ENCODE data around the gene NPLOC4.

Gene NPLOC4

DNA sequence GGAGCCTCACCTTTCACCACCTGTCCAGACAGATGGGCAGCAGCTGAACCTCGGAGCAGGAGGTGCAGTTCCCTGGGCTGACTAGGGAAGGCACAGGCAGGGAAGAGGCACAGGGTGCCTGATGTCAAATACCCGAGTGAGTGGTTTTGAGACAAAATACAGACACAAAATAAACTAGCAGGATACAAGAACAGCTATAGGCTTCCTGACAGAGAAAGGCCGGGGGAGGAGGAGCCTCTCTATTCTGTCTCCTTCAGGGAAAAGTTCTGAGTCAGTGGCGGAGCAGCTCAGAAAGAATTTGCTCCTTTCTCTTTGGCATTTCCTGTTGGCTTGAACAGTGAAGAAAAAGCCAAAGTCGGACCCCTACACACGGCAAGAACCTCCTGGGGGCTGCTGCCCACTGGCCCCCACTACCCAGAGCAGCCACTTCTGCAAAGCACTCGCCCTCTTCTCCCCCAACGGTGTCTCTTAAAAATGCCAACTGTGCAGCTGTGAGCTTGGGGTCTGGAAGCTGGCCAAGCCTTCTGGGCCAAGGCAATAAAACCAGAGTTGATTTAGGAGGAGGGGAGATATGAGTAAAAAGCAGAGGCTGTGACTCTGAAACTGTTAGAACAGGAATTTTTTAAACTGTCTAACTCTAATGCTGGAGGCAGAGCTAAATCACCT is 70.3 kb downstream of the NPLOC4 start:
- Histone ChIP-seq H3K4me3 (ENCODE audit: low read length) (no peak overlapping the region), H3K9me3 (ENCODE audit: control insufficient read depth, insufficient read depth, low read length) (no peaks in the 10 kb centered on the region), H3K4me1 (ENCODE audit: control insufficient read depth, insufficient read depth, low read length) (no peaks in the 10 kb centered on the region), H3K27me3 (ENCODE audit: control insufficient read depth, insufficient read depth, low read length) (no peaks in the 10 kb centered on the region), H3K36me3 (ENCODE audit: control insufficient read depth, insufficient read depth, low read length) (peaks cover 48% of the 10 kb centered on the region), H3K27ac (ENCODE audit: low read length) (no peak overlapping the region)
- DNase-seq (ENCODE audit: low read depth, low spot score) = no peak
- WGBS (ENCODE audit: insufficient coverage, insufficient read length) = no CpG with 5 or more reads among the region's 8 CpGs

DNA sequence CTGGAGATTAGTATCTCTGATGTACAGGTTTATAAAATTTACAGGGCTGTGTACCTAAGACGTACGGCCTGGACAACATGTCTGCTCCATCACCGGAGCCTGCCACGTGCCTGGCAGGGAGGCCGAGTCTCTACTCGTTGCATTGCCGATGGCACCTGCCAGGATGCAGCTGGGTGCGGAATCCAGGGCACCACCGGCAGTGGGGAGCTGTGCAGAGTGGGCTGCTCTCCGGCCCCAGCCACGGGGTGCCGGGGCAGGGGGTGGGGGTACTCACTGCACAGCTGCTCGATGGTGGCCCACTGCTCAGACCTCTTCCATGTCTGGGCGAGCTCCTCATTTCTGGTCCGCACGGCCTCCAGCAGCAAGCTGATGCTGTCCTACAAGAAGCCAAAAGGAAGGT is 71.7 kb downstream of the NPLOC4 start:
- DNase-seq (ENCODE audit: low read depth, low spot score) = no peak
- Histone ChIP-seq H3K4me1 (ENCODE audit: control insufficient read depth, insufficient read depth, low read length) (no peaks in the 10 kb centered on the region), H3K27me3 (ENCODE audit: control insufficient read depth, insufficient read depth, low read length) (no peaks in the 10 kb centered on the region), H3K4me3 (ENCODE audit: low read length) (no peak overlapping the region), H3K36me3 (ENCODE audit: control insufficient read depth, insufficient read depth, low read length) (peaks cover 37% of the 10 kb centered on the region), H3K27ac (ENCODE audit: low read length) (no peak overlapping the region), H3K9me3 (ENCODE audit: control insufficient read depth, insufficient read depth, low read length) (no peaks in the 10 kb centered on the region)
- no CpG with 5 or more reads among the region's 16 CpGs for WGBS (ENCODE audit: insufficient coverage, insufficient read length)

DNA sequence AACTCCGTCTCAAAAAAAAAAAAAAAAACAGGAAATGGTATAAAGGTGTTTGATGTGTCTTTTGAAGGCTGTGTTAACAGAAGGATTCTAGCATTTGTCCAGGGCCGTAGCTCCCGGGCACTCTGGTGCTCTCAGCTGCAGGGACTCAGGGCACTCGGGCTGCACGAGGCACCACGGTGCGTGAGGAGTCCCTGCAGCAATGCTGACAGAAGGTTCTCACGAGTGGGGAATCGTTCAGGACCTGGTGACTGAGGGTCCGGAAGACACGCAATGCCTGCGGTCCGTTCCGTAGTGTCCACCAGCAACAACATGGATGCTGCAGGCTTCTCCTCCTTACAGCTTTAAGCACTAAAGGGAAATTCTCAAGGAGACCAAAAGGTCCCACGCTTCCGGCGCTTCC is 72.1 kb downstream of the NPLOC4 start:
- DNase-seq (ENCODE audit: low read depth, low spot score) = no peak
- Histone ChIP-seq H3K9me3 (ENCODE audit: control insufficient read depth, insufficient read depth, low read length) (no peaks in the 10 kb centered on the region), H3K27ac (ENCODE audit: low read length) (no peak overlapping the region), H3K36me3 (ENCODE audit: control insufficient read depth, insufficient read depth, low read length) (peaks cover 33% of the 10 kb centered on the region), H3K4me3 (ENCODE audit: low read length) (no peak overlapping the region), H3K4me1 (ENCODE audit: control insufficient read depth, insufficient read depth, low read length) (no peaks in the 10 kb centered on the region), H3K27me3 (ENCODE audit: control insufficient read depth, insufficient read depth, low read length) (no peaks in the 10 kb centered on the region)
- no CpG with 5 or more reads among the region's 17 CpGs for WGBS (ENCODE audit: insufficient coverage, insufficient read length)

DNA sequence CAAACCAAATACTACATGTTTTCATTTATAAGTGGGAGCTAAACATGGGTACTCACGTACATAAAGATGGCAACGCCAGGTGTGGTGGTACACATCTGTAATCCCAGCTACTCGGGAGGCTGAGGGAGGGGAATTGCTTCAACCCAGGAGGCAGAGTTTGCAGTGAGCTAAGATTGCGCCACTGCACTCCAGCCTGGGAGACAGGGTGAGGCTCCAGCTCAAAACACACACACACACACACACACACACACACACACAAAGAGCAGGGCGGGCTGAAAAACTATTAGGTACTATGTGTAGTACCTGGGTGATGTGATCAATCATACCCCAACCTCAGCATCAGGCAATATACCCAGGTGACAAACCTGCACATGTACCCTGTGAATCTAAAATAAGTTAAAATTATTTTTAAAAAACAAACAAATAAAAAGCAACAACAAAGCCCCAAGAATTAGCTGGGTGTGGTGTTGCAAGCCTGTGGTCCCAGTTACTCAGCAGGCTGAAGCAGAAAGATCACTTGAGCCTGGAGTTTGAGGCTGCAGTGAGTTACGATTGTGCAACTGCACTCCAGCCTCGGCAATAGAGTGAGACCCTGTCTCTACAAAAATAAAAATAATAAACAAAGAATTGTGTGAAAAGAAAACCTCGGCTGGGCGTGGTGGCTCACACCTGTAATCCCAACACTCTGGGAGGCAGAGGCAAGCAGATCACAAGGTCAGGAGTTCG is 72.9 kb downstream of the NPLOC4 start:
- peaks cover 31% of the 10 kb centered on the region for H3K36me3 ChIP-seq (ENCODE audit: control insufficient read depth, insufficient read depth, low read length)
- H3K9me3 ChIP-seq (ENCODE audit: control insufficient read depth, insufficient read depth, low read length) = no peaks in the 10 kb centered on the region
- no CpG with 5 or more reads among the region's 10 CpGs for WGBS (ENCODE audit: insufficient coverage, insufficient read length)
- no peak for DNase-seq (ENCODE audit: low read depth, low spot score)
- no peak overlapping the region for H3K4me3 ChIP-seq (ENCODE audit: low read length)
- no peak overlapping the region for H3K27ac ChIP-seq (ENCODE audit: low read length)
- no peaks in the 10 kb centered on the region for H3K27me3 ChIP-seq (ENCODE audit: control insufficient read depth, insufficient read depth, low read length)
- H3K4me1 ChIP-seq (ENCODE audit: control insufficient read depth, insufficient read depth, low read length) = no peaks in the 10 kb centered on the region

DNA sequence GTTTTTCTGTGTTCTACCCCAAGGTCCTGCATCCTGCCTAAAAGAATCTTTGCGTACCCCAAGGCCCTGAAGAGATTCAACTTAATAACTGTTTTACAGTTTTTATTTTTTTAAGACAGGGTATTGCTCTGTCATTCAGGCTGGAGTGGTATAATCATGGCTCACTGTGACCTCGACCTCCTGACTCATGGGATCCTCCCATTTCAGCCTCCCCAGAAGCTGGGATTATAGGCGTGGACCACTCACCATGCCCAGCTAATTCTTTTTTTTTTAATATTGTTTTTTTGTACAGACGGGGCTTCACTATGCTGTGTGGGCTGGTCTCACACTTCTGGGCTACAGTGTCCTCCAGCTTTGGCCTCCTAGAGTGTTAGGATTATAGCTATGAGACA is 75.4 kb downstream of the NPLOC4 start:
- Histone ChIP-seq H3K4me1 (ENCODE audit: control insufficient read depth, insufficient read depth, low read length) (no peaks in the 10 kb centered on the region), H3K27ac (ENCODE audit: low read length) (no peak overlapping the region), H3K4me3 (ENCODE audit: low read length) (no peak overlapping the region), H3K27me3 (ENCODE audit: control insufficient read depth, insufficient read depth, low read length) (no peaks in the 10 kb centered on the region), H3K9me3 (ENCODE audit: control insufficient read depth, insufficient read depth, low read length) (no peaks in the 10 kb centered on the region), H3K36me3 (ENCODE audit: control insufficient read depth, insufficient read depth, low read length) (peaks cover 28% of the 10 kb centered on the region)
- no peak for DNase-seq (ENCODE audit: low read depth, low spot score)
- WGBS (ENCODE audit: insufficient coverage, insufficient read length) = no CpG with 5 or more reads among the region's 4 CpGs

DNA sequence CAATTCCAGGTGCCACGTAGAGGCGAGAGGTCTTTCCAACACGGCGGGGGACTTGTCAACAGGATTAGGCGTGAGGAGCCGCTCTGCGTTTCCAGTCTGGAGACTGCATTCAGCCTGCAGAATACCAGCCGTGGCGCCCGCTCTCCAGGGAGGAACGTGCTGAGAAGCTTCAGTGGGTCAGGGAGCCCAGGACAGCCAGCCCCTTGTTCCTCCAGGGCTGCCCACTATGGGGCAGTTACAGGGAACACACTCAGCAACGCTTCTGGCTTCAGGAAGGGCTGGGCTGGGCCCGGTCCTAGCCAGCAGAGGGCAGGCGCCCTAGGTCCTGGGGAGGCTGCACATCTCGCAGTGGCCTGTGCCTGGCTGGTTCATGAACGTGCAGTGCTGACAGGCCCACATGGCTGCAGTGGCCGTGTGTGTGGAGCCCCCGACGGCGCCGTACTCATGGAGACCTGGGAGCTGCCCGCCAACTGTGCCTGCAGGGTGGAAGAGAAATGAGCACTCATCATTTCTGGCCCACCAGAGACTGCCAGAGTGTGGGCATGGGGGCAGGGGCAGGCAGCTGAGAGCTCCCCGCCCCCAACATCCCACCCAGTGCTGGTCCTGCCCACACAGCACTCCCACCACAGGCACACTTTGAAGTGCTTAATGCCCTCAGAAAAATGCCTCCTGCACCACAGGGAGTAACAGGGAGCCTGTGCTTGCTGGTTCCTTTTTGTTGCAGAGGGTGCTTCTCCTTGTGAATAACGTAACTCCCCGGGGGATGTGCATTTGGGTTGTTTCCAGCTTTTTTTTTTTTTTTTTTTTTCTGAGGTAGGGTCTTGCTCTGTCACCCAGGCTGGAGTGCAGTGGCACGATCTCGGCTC is 77.7 kb downstream of the NPLOC4 start:
- DNase-seq (ENCODE audit: low read depth, low spot score) = no peak
- H3K4me3 ChIP-seq (ENCODE audit: low read length) = no peak overlapping the region
- no CpG with 5 or more reads among the region's 27 CpGs for WGBS (ENCODE audit: insufficient coverage, insufficient read length)
- H3K36me3 ChIP-seq (ENCODE audit: control insufficient read depth, insufficient read depth, low read length) = peaks cover 11% of the 10 kb centered on the region
- H3K27ac ChIP-seq (ENCODE audit: low read length) = no peak overlapping the region
- H3K9me3 ChIP-seq (ENCODE audit: control insufficient read depth, insufficient read depth, low read length) = no peaks in the 10 kb centered on the region
- no peaks in the 10 kb centered on the region for H3K4me1 ChIP-seq (ENCODE audit: control insufficient read depth, insufficient read depth, low read length)
- no peaks in the 10 kb centered on the region for H3K27me3 ChIP-seq (ENCODE audit: control insufficient read depth, insufficient read depth, low read length)

DNA sequence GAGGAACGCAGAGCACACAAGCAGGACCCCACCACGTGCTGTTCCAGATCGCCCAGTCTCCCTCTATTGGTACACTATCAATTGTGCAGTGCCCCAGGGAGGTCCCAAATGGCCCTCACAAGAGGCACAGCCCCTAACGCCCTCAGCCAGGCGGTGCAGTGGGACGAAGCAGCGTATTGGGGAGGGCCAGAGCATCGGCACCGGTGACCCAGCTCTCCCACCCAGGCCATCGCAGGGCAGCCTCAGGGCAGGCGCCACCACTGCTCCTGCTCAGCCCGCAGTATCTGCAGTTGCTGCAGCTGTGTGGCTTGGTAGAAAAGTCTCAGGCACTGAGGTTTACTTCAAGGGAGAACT is 78.8 kb downstream of the NPLOC4 start:
- no peaks in the 10 kb centered on the region for H3K4me1 ChIP-seq (ENCODE audit: control insufficient read depth, insufficient read depth, low read length)
- H3K4me3 ChIP-seq (ENCODE audit: low read length) = no peak overlapping the region
- peaks cover 11% of the 10 kb centered on the region for H3K36me3 ChIP-seq (ENCODE audit: control insufficient read depth, insufficient read depth, low read length)
- no peak for DNase-seq (ENCODE audit: low read depth, low spot score)
- H3K27ac ChIP-seq (ENCODE audit: low read length) = no peak overlapping the region
- no peaks in the 10 kb centered on the region for H3K9me3 ChIP-seq (ENCODE audit: control insufficient read depth, insufficient read depth, low read length)
- no peaks in the 10 kb centered on the region for H3K27me3 ChIP-seq (ENCODE audit: control insufficient read depth, insufficient read depth, low read length)
- WGBS (ENCODE audit: insufficient coverage, insufficient read length) = no CpG with 5 or more reads among the region's 12 CpGs

DNA sequence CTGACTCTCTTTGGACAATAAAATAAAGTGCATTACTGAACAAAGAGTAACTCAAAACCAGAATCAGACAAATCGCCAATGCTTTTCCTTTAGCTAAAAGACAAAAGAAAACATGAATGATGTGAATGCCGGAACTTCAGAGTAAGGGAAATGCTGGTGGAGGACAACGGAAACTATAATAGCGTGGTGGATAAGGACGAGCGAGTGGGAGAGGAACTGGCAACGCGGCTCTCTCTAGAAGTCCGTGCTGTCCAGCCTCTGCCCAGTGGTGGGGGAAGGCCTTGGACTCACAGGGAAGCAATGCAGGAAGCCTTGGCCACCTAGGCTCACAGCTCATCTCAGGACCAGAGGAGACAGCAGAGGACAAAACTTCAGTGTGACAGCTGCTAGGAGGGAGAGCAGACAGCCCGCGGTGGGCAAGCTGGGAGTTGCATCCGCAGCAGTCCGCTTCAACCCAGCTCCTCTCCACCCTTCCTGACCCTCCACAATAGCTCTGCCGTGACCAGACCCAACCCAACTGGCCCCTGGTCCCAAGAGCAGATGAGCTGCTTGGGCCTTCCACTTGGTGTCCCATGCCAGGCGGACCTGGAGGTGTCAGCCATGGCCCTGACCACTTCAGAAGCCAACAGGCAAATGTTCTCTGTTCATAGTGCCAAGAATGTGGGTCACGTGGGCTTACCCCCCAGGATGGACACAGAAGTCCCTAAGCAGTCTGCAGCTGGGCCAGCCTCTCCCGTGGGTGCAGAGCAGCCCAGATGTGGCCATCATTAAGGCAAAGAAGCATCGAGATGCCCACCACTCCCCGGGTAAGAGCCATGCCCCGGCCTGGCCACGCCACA is 79.4 kb downstream of the NPLOC4 start:
- Histone ChIP-seq H3K27ac (ENCODE audit: low read length) (no peak overlapping the region), H3K27me3 (ENCODE audit: control insufficient read depth, insufficient read depth, low read length) (no peaks in the 10 kb centered on the region), H3K4me1 (ENCODE audit: control insufficient read depth, insufficient read depth, low read length) (no peaks in the 10 kb centered on the region), H3K4me3 (ENCODE audit: low read length) (no peak overlapping the region), H3K9me3 (ENCODE audit: control insufficient read depth, insufficient read depth, low read length) (no peaks in the 10 kb centered on the region), H3K36me3 (ENCODE audit: control insufficient read depth, insufficient read depth, low read length) (peaks cover 11% of the 10 kb centered on the region)
- no peak for DNase-seq (ENCODE audit: low read depth, low spot score)
- no CpG with 5 or more reads among the region's 21 CpGs for WGBS (ENCODE audit: insufficient coverage, insufficient read length)

DNA sequence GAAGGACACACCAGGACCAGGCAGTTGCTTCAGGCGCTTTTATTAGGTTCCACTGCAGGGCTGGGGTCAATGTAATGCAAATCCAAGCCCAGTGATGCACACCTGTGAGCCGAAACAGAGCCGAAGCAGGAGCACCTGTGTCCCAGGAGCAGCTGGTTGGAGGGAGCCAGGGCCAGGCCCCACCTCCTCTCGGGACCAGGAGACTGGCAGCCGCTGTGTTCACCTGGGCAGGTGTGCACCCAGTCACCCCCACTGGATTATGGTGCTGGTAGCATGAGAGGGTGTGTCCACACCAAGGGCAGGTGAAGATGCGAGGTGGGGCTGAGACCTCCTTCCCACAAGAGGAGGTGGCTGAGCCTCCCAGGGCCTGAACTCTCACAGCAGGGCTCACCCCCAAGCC is 80.0 kb downstream of the NPLOC4 start:
- Histone ChIP-seq H3K4me1 (ENCODE audit: control insufficient read depth, insufficient read depth, low read length) (no peaks in the 10 kb centered on the region), H3K9me3 (ENCODE audit: control insufficient read depth, insufficient read depth, low read length) (no peaks in the 10 kb centered on the region), H3K27ac (ENCODE audit: low read length) (no peak overlapping the region), H3K4me3 (ENCODE audit: low read length) (no peak overlapping the region), H3K27me3 (ENCODE audit: control insufficient read depth, insufficient read depth, low read length) (no peaks in the 10 kb centered on the region), H3K36me3 (ENCODE audit: control insufficient read depth, insufficient read depth, low read length) (peaks cover 11% of the 10 kb centered on the region)
- no CpG with 5 or more reads among the region's 6 CpGs for WGBS (ENCODE audit: insufficient coverage, insufficient read length)
- DNase-seq (ENCODE audit: low read depth, low spot score) = no peak

DNA sequence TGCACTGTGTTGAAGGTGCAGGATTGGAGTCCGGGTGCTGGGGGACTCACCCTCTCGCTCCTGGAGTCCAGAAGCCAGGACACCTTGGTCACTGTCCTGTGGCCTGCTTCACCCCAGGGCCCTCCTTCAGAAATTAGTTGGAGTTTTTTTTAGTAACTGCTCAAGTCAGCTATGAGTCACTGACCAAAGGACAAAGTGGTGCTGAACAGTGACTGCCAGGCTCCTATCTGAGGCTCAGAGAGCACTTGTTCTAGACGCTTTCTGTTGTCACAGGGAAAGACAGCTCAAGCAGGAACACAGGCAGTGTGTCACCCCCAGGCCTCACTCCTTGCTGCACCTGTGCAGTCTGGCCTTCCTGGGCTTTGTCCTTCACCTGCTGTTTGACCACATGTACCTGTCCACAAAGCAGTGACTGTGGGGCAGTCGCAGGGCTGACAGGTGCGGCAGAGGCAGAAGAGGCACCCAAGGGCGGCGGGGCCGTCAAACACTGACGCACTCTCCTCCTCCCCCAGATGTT is 80.7 kb downstream of the NPLOC4 start:
- no peak for DNase-seq (ENCODE audit: low read depth, low spot score)
- no peak overlapping the region for H3K27ac ChIP-seq (ENCODE audit: low read length)
- peaks cover 8% of the 10 kb centered on the region for H3K36me3 ChIP-seq (ENCODE audit: control insufficient read depth, insufficient read depth, low read length)

More for the DNA sequence above, 80.7 kb downstream of the NPLOC4 start:
- Histone ChIP-seq H3K4me3 (ENCODE audit: low read length) (no peak overlapping the region), H3K27me3 (ENCODE audit: control insufficient read depth, insufficient read depth, low read length) (no peaks in the 10 kb centered on the region), H3K4me1 (ENCODE audit: control insufficient read depth, insufficient read depth, low read length) (0 out of 2 replicates have a peak, but pooled peaks cover under 1% of the 10 kb centered on the region), H3K9me3 (ENCODE audit: control insufficient read depth, insufficient read depth, low read length) (no peaks in the 10 kb centered on the region)
- no CpG with 5 or more reads among the region's 9 CpGs for WGBS (ENCODE audit: insufficient coverage, insufficient read length)

All from iPS DF 6.9 (cell line).